ENCODE measurements around the gene TDRD3.

TDRD3 gene

GRCh38 chr13:60583196-60583888, 186.3 kb downstream of the TDRD3 start:
- DNase-seq, result no peak

GRCh38 chr13:60583911-60584753, 187.1 kb downstream of the TDRD3 start:
- no peak for DNase-seq

DNA sequence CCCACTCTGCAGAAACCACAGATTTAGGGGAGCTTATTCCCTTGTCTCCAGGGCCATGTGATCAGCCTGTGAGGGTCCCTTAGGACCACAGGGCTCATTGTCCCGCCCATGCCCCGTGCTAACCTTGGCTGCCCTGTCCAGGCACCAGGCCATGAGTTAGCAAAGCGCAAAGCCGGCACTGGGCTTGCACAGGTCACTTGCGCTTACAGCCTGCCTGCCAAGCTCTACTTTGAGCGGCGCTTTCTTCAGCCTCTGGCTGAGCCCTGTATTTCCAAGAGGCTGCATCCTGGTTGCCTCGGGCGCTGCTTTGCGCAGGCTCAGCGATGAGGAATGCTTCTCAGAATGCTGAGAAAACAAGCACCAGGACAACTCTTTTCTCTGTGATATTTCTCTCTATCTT, 188.0 kb downstream of the TDRD3 start:
- DNase-seq, result no peak

- DNase-seq, result no peak
Observed at GRCh38 chr13:60590800-60591747, 194.1 kb downstream of the TDRD3 start.

DNA sequence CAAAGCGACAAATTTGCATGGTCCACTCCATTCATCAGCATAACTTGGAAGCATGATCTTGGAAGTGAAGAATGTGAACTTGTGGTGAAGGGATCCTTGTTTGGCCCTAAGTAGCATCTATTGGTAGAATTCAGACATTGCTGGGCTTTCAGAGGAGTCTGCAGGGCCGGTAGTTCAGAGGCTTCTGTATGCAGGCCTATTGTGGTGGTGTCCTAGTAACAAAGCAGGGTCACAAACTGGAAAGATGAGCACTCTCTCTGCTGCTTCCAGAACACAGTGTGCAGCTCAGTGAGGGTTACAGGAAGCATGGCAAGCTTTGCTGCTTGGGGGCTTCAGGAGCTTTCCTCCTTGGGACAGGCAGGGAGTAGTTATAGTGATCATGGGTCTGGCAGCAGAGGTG, 206.0 kb downstream of the TDRD3 start:
- no peak for DNase-seq

GRCh38 chr13:60604058-60604457, 207.0 kb downstream of the TDRD3 start:
- DNase-seq, result no peak

DNA sequence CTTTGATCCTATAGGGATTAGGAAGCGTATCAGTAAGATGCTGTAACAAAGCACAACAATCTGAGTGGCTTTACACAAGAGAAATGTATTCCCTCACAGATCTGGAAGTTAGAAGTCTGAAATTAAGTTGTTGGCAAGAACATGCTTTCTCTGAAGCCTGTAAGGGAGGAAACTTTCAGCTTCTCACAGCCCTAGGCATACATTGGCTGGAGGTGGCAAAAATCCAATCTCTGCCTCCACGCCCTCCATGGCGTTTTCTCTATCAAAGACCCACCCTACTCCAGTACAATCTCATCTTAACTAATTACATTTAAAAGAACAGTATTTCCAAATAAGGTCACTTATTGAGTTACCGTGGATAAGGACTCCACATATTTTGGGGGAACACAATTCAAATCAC, 211.9 kb downstream of the TDRD3 start:
- DNase-seq, result no peak

DNA sequence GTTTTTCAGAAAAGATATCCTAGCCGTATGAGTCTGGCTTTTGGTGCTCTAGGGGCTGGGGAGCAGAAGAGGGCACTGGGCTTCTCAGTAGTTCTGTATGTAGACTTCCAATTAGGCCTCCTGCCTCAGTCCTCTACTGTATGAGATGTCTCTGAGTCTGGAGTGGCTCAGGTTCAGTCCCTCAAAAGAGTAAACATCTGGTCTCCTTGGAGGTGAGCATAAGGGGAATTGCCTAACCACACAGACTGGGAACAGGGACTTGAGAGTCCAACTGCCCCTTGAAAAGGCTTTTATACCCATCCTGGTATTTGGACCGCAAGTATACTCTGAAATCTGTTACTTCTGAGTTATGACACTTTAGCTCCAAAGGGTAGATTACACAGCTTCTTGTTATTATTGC, 214.5 kb downstream of the TDRD3 start:
- no peak for DNase-seq

DNA sequence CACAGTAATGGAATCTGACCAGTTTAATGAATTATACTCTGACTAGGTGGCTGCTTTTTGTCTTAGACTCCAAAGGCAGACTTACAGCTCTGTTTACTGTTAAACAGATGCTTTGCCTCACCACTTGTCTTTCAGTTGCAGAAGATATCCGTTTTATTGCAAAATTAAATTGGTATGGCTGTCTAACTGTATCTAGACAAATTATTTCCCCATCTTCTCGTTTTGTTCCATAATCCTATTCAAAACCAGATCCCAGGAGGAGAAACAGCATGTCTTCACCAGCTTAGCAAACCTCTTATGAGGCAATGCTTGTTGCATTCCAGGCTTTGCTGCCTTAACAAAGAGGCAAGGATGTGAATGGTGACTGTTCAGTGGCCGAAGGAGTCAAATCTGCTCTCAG, 215.6 kb downstream of the TDRD3 start:
- no peak for DNase-seq

DNA sequence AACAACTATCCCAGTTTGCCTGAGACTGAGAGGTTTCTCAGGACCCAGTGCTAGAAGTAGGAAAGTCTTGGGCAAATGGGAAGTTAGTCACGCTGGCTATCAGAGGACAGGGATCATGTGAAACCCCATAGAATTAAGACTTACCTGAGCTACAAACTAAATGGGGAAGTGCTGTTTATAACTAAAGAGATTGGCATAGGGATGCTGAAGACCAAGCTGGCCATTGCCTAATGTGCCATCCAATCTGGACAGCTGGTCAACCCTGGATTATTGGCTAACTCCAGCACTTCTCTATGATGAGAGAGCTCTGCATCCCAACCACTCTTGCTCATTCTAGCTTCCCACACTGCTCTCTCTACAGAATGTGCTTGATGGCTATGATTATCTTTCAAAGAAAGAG, 216.1 kb downstream of the TDRD3 start:
- DNase-seq, result no peak

DNA sequence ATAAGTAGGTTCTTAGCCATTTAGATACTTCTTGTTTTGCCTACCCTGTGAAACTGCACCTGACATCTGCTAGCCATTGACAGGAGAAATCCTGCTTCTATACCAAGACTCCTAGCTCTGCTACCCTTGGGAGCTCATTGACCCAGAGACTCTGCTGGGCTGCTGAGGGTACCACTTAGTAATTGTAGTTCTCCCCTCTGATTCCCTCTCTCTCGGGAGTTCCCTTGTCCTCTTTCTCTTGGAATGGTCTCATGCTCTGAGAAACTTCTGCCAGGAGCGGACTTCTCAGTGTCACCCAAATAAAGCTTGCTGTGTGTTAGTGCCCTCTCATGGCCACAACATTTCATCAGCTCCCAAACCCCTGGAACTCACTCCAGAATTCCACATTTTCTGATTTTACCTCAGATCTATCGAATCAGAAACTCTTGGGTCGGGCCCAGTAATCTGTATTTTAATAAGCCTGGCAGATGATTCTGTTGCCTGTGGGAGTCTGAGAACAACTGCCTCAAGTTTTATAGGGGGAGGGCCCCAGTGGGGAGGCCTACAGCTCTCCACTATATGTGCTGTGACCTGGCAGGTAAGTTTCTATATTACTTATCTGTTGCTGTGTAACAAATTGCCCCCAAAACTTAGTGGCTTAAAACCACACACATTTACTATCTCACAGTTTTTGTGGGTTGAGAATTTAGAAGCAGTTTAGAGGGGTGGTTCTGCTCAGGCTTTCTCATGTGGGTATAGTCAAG, 221.1 kb downstream of the TDRD3 start:
- DNase-seq, result no peak

DNA sequence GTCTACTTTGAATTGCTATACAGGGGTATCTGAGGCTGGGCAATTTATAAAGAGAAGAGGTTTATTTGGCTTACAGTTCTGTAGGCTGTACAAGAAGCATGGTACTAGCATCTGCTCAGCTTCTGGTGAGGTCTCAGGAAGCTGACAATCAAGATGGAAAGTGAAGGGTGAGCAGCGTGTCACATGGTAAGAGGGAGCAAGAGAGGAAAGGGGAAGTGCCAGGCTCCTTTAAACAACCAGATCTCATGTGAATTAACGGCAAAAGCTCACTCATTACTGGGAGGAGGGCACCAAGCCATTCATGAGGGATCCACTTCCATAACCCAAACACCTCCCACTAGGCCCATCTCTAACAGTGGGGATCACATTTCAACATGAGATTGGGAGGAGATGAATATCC, 222.4 kb downstream of the TDRD3 start:
- DNase-seq, result no peak

GRCh38 chr13:60620611-60621395, 223.8 kb downstream of the TDRD3 start:
- DNase-seq, result no peak

DNA sequence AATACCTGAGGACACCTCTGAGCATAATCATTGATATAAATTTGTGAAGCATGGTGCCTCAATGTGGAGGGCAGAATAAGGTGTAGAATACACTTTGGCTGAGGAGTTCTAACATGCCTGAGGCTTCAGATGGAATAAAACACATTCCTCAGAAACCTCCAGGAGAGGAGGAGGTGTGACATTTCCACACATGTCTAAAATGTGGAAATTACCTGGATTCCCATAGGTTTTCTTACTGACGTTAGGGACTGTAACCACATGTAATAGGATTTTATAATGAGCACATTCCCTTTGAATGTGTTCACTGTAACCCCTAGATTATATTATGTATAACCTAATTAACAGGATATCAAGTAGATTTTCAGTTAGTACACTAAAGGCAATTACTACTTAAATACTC, 226.1 kb downstream of the TDRD3 start:
- no peak for DNase-seq

All from activated T-cell treated with anti-CD3 and anti-CD28 coated beads, Interleukin-2, amount 50 U/mL, for 1 hour (primary cell).